GM18873 (cell line): ENCODE results near the gene WDR76.
"Not testable (repeated sequence)": the region's sequence is repeated elsewhere in the genome, so short reads cannot be mapped to it uniquely, and the experiment has no call there.

Source experiments
- ATAC-seq: cut with Tn5 transposase; IDR thresholded peaks from one replicate; pipeline ENCODE4 v1.9.1; 2021; ENCODE audit warnings: mild to moderate bottlenecking, moderate library complexity, moderate number of reproducible peaks; ENCODE audit not compliant: unreplicated experiment, low FRiP score

The WDR76 gene

DNA sequence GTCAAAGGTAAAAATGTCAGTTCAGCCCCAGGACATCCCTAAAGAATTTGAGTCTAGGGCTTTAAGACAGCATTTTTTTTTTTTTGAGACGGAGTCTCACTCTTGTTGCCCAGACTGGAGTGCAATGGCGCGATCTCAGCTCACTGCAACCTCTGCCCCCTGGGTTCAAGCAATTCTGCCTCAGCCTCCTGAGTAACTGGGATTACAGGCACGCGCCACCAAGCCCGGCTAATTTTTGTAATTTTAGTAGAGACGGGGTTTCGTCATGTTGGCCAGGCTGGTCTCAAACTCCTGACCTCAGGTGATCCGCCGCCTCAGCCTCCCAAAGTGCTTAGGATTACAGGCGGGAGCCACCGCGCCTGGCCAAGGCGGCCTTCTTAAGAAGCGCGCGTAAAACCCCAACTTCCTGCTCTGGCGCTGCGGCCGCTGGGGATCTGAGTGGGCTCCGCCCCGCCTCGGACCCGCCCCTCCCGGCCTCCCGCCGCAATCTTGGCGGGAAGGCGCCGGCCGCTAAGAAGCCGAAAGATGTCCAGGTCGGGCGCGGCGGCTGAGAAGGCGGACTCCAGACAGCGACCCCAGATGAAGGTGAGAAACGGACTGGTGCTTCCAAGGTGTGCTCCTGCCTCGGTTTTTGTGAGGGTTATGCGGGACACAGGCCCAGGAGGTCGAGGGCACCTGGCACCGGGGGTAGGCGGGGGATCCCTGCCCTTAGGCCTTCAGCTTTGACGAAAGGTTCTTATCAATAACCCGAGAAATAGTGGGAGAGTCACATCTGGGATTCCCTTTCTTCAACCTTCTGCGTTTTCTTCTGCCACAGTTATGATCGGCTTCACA, at the start of gene WDR76:
Gene WDR76, plus strand, starts transcription at position 495 of the 834 bp plus-strand sequence. Its CDS starts 31 bp downstream, at position 526.
- peak; percentile 40 for ATAC-seq

DNA sequence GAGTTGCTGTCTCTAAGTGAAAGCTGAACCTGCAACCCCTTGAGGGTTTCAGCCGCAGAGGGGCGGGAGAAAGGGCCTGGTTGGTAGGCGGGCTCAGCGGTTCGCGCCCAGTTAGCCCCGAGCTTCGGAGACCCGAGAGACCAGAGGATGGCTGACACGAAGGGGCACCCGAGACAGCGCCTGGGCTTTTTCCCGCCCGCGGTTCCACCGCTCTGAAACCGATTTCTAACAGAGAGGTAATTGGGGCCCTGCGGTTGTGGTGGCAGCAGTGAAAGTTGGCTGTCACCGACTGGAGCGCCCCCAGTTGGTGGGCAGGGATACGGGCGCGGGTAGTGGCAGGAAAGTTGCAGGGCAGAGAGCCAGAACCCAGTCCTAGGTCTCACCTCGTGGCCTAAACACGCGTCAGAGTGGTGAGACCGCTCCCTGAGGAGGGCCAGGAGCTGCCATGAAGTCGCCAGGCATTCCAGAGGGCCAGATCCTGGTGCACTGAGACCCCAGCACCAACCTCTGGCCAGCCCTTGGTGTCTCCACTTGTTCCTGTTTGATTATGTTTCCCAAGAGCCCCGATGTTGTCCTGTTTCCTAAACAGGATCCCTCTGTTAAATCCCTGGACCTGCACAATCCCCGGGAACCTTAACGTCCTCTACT, 49.4 kb upstream of the WDR76 start:
- ATAC-seq, result peak; percentile 44

- no peak for ATAC-seq
These were observed 47.8 kb upstream of the WDR76 start for GRCh38 chr15:43779016-43779415.

DNA sequence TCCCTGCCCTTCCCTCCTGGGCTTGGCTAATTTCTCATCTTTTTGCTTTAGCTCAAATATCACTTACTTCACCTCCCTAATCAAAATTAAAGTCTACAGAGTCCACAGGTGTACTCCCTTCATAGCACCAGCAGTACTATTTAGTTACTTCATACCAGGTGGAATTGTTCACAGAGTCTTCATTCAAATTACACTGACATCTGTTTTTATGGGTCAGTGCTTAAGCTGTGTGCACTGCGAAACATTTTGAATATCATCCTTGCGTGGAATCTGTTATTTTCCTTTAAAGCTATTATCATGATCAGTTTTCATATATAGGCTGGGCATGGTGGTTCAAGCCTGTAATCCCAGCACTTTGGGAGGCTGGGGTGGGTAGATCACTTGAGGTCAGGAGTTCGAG, 37.4 kb upstream of the WDR76 start:
- no peak for ATAC-seq

DNA sequence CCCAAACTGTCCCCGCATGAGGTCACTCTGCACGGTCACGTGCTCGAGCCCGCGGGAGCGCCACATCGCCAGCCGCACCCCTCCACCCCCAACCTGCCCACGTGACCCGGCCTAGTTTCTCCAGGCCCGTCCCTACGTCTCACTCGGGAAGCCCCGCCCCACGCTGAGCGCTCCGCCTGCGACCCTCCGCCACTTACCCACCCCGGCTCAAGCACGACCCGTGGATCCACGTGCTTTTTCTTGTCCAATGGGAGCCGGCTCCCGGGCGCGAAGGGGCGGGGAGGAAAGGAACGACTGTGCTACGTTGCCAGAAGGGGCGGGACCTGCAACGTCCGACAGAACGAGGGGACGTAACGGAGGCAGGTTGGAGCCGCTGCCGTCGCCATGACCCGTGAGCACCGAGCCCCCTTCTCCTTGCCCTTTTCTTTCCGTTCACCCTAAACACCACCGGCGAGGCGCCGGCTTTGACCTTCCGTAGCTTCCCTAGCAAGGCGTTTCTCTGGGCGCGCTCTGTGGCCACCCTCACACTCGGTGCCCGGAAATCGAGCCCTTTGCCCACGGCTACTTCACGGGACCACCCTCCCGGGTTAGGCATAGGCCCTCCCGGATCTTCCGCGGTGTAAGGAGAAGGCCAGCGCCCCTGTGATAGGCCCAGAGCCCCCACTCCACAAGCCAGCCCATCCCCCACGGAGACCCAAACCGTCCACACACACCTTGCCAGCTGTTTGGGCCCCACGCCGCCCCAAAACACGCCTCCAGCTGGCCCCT, 34.6 kb upstream of the WDR76 start, which contains the start of gene SERF2:
Gene SERF2, plus strand, starts transcription at position 328 of the 768 bp plus-strand sequence. Its CDS starts 57 bp downstream, at position 385.
- ATAC-seq, result peak; percentile 89

DNA sequence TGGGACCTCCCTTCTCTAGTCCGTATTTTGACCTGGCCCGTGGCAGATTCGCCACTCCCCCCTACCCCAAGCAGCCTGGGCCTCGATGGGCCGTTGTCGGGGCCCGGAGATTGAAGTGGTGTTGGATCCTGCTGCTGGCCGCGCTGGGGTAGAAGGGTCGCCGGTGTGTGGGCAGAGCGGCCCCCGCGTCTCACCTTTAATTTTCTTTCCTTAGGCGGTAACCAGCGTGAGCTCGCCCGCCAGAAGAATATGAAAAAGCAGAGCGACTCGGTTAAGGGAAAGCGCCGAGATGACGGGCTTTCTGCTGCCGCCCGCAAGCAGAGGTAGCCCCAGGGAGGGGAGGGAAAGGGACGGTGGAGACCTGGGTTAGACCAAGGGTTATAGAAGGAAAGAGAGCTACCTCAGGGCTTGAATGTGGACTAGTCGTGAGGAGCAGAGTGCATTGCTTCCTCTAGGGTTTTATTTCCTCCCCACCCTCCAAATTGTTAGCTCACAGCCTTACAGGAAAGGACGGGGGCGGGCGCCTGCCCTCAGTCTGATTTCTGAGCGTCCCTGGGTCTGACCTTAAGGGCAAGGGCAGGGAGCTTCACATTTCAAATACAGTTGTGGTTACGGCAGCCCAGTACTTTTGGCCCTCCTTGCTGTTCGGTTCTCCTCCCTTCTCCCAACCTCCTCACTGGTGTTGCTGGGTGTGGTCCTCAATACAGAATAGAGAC, 33.9 kb upstream of the WDR76 start:
- no peak for ATAC-seq

GRCh38 chr15:43793647-43794046, 33.2 kb upstream of the WDR76 start:
- ATAC-seq, result no peak

- ATAC-seq, result no peak
These were observed 32.3 kb upstream of the WDR76 start for GRCh38 chr15:43794269-43795037.

- no peak for ATAC-seq
These were observed 31.6 kb upstream of the WDR76 start for GRCh38 chr15:43795197-43795596.

GRCh38 chr15:43795997-43796396, 30.8 kb upstream of the WDR76 start:
- ATAC-seq, result no peak

GRCh38 chr15:43796566-43796965, 30.2 kb upstream of the WDR76 start:
- no peak for ATAC-seq

DNA sequence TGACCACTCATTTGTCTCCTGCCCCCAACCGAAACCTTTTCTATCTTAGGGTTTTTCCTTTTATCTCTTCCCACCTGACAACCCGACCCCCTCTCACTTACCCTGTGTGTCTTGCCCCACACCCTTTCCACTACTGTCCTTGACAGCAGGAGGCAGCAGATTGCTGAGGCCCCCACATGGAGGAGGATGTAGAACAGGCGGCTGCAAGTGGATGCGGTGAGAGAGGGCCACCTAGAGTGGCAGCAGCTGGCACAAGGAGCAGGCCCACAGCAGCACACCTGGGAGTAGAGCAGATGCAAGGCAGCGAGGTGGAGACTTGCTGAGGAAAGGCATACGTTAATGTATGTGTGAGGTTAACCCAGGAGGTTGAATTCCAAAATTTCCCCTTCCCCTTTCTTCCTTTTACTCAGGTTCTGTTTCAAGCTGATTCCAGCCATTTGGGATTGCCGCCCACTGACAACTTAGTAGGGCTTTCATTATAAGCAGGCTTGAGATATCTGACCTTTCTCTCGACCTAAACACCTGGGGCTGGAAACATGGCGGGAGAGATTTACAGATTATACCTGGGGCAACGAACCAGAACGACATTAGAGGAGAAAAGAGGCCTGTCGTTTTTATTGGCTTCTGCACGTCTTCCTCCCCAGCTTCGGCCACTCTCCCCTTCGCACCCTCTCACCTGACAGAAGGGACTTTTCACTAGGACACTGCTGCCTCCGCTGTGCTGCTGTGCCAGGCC, 27.4 kb upstream of the WDR76 start:
- no peak for ATAC-seq

- ATAC-seq, result no peak
These were observed 26.9 kb upstream of the WDR76 start, which contains the start of gene SERINC4 for GRCh38 chr15:43799945-43800285. SERINC4 (minus strand) TSS chr15:43800220; CDS start chr15:43799986, 234 bp downstream.

DNA sequence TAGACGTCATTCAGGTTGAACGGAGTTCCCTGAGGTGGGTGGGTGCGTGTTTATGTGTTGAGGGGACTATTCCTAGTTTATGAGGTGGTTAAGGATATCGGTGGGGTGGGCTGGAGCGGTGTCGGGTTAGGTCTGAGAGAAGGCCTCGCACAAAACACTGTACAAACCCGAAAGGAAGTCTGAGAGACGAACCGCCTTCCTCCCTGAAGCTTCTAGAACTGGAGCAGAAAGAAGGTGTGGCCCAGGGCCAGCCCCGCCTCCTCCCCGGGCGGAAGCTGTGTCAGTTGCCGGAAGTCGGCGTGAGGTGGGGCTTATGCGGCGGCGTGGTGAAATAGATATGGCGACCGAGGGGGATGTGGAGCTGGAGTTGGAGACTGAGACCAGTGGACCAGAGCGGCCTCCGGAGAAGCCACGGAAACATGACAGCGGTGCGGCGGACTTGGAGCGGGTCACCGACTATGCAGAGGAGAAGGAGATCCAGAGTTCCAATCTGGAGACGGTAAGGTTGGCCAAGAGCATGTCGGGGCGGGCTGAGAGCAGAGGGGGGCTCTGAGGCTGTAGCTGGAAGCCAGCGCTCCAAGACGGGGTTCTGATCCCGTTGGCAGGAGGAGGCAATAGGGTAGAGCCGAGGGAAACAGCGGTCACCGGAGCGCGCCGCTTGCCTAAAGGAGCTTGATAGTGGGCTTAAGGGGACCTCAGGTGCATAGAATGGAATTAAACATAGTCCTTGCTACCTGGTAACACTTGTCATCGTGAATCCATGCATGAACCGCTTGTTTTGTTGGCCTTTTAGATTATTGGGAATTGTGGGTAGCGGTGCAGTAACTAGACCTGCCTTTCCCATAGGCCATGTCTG, 26.3 kb upstream of the WDR76 start, which contains the start of gene HYPK:
Gene HYPK, plus strand, starts transcription at position 314 of the 856 bp plus-strand sequence. Its CDS starts 24 bp downstream, at position 338.
- ATAC-seq, result no peak

GRCh38 chr15:43802676-43803075, 24.1 kb upstream of the WDR76 start:
- ATAC-seq, result not testable (repeated sequence)

DNA sequence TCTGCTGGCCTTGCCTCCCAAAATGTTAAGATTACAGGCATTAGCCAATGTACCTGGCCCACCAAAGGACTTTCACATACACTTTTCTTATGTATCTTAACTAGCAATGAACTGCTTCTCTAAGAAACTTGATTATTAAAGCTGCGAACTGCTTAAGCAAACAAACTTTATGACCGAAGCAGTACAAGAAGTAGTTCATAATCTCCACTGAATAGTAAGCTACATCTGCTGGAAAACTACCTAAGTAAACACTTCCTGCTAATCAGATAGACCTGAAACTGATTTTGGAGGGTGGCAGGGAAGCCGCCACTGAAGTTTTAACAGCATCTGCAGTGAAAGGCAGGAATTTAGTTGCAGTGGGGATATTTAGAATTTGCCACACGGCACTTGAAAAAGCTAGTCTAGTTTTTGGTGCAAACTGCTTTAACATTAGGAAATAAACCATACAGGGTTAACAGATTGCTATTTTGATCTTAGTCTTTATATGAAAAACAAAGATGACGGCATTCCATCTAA, 18.3 kb upstream of the WDR76 start:
- ATAC-seq, result no peak

DNA sequence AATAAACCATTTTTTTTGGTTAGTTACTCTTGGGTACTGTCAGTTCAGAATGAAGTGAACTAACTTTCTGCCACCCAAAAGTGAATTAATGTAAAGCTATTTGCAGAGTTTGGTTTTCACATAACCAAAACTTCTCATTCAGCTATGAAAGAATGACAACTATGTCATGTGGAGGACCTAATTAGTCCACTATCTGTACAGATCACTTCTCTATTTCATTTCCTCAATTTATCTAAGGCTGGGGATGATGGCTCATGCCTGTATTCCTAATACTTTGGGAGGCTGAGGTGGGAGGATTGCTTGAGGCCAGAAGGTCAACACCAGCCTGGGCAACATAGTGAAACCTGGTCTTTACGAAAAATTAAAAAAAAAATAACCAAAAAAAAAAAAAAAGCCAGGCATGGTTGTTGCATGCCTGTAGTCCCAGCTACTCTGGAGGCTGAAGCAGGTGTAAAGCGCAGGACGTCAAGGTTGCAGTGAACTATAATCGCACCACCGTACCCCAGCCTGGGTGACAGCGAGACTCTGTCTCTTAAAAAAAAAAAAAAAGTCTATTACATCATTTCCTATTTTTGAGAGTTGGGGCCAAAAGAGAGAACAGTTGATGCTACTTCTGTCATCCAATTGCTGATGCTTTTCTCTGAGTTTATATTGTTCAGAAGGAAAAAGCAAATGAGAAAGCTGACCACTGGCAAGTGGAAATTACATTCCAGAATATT, 17.7 kb upstream of the WDR76 start:
- no peak for ATAC-seq
